Breast epithelium (tissue), 3 donors: Measurements from ENCODE around the gene TAS2R41.

ENCODE experiments used
- CTCF ChIP-seq, 3 donors: fragments of 450-650 bp; IDR thresholded peaks; one replicate each; pipeline ENCODE4 v1.5.1; 2016 to 2017; ENCODE audit warnings: antibody characterized with exemption in 3 of 3, mild to moderate bottlenecking in 3 of 3, moderate library complexity in 3 of 3
- POLR2A ChIP-seq: fragments of 450-650 bp; IDR thresholded peaks from one replicate; pipeline ENCODE4 v1.6.1; 2016; ENCODE audit warnings: antibody characterized with exemption, mild to moderate bottlenecking, moderate library complexity
- POLR2AphosphoS5 ChIP-seq, 3 donors: sonication (generic); formaldehyde crosslinking; IDR thresholded peaks; one replicate each; pipeline ENCODE4 v1.6.1; 2017; ENCODE audit warnings: antibody characterized with exemption in 3 of 3

GRCh38 chr7:143514487-143514886 lies 36.8 kb downstream of the TAS2R41 start:
- TF ChIP-seq CTCF (IDR thresholded peaks at IDR 0.05) (no peak), POLR2A (no peak), POLR2AphosphoS5 (IDR thresholded peaks at IDR 0.05) (no peak)
